B cell (primary cell): ENCODE results near the gene PGA5. TPM values are rescaled to one million over a fixed set of nuclear protein-coding genes. Genes with fewer than 3 reads are reported as not detected.

Source experiments
- ATAC-seq: fragments of 200-7000 bp; cut with Tn5 transposase; one replicate; pipeline ENCODE4 v1.10.0; 2021; ENCODE audit warnings: low read depth, mild to moderate bottlenecking, moderate number of reproducible peaks, moderate library complexity
- CTCF ChIA-PET: fragments of 350-600 bp; sonication (Branson Sonifier 250); formaldehyde crosslinking; loops from one replicate; lab custom pipeline; 2021; ENCODE audit warnings: antibody characterized with exemption, inconsistent platforms; lab: Charles Lee
- POLR2A ChIA-PET: fragments of 350-600 bp; sonication (Branson Sonifier 250); formaldehyde crosslinking; loops from one replicate; lab custom pipeline; 2021; ENCODE audit warnings: antibody characterized with exemption; lab: Charles Lee
- DNase-seq: peaks from one replicate; pipeline ENCODE4 v3.0.0; 2013
- H2AFZ ChIP-seq: 2 replicates; pipeline ENCODE4 v1.6.1; 2012; ENCODE audit warnings: mild to moderate bottlenecking, low read depth, low read length; ENCODE audit not compliant: insufficient read depth, poor library complexity, severe bottlenecking
- H3K27ac ChIP-seq, 2 donors: 1 replicate in 1 of 2; 2 replicates in 1 of 2; pipeline ENCODE4 v1.5.1; 2012 to 2013; ENCODE audit warnings: low read length in 2 of 2, mild to moderate bottlenecking in 2 of 2, moderate library complexity in 1 of 2
- H3K27me3 ChIP-seq, 4 experiments: fragments of 200-600 bp in 1 of 4; sonication (generic) in 1 of 4; replicated peaks in 1 of 4; 1 replicate in 2 of 4; 2 replicates in 2 of 4; pipeline versions ENCODE4 v1.6.1 to v1.7.0; 2013 to 2016; ENCODE audit warnings: low read length in 3 of 4, mild to moderate bottlenecking in 2 of 4, mixed read lengths in 1 of 4, moderate library complexity in 1 of 4; ENCODE audit not compliant: insufficient read depth in 4 of 4, control insufficient read depth in 3 of 4; ENCODE audit errors: control extremely low read depth in 1 of 4
- H3K36me3 ChIP-seq, 2 experiments: replicated peaks in 1 of 2; 1 replicate in 1 of 2; 2 replicates in 1 of 2; pipeline versions ENCODE4 v1.6.1 to v1.7.1; 2013; ENCODE audit warnings: low read length in 1 of 2; ENCODE audit not compliant: insufficient read depth in 2 of 2, control insufficient read depth in 1 of 2; ENCODE audit errors: control extremely low read depth in 1 of 2, extremely low read depth in 1 of 2
- H3K4me1 ChIP-seq, 2 donors: fragments of 200-600 bp in 1 of 2; sonication (generic) in 1 of 2; 1 replicate in 1 of 2; 2 replicates in 1 of 2; pipeline versions ENCODE4 v1.5.1 to v1.6.1; 2013 to 2017; ENCODE audit warnings: low read length in 2 of 2; ENCODE audit not compliant: control insufficient read depth in 2 of 2, insufficient read depth in 2 of 2
- H3K4me2 ChIP-seq: replicated peaks from 2 replicates; pipeline ENCODE3; 2012; ENCODE audit warnings: mild to moderate bottlenecking, low read depth, low read length; ENCODE audit not compliant: poor library complexity, severe bottlenecking
- H3K4me3 ChIP-seq, 5 experiments: fragments of 200-600 bp in 1 of 5; sonication (generic) in 1 of 5; 1 replicate in 3 of 5; 2 replicates in 2 of 5; pipeline versions ENCODE4 v1.5.1 to v1.7.0; 2011 to 2016; ENCODE audit warnings: low read length in 4 of 5, mild to moderate bottlenecking in 4 of 5, low read depth in 2 of 5, control low read depth in 1 of 5, moderate library complexity in 1 of 5; ENCODE audit not compliant: insufficient read depth in 1 of 5; ENCODE audit errors: control extremely low read depth in 1 of 5, extremely low read depth in 1 of 5
- H3K79me2 ChIP-seq: fragments of 200-600 bp; sonication (generic); one replicate; pipeline ENCODE4 v1.6.0; 2016; ENCODE audit warnings: low read length; ENCODE audit not compliant: control insufficient read depth, insufficient read depth
- H3K9ac ChIP-seq: fragments of 200-600 bp; sonication (generic); 2 replicates; pipeline ENCODE4 v1.6.1; 2017; ENCODE audit warnings: mild to moderate bottlenecking, low read length, moderate library complexity
- H3K9me3 ChIP-seq, 3 donors: one replicate each; pipeline versions ENCODE4 v1.6.1 to v1.7.1; 2013; ENCODE audit warnings: low read length in 2 of 3; ENCODE audit not compliant: control insufficient read depth in 2 of 3, insufficient read depth in 1 of 3; ENCODE audit errors: control extremely low read depth in 1 of 3
- H4K20me1 ChIP-seq: 2 replicates; pipeline ENCODE4 v1.6.0; 2012; ENCODE audit warnings: mild to moderate bottlenecking, low read length; ENCODE audit not compliant: insufficient read depth, control insufficient read depth, poor library complexity, severe bottlenecking
- H3K27ac Mint-ChIP-seq: one replicate; pipeline ENCODE4 v1.8.0; 2021; ENCODE audit warnings: mixed read lengths
- H3K27me3 Mint-ChIP-seq: one replicate; pipeline ENCODE4 v1.8.0; 2021; ENCODE audit warnings: mixed read lengths
- H3K4me1 Mint-ChIP-seq: one replicate; pipeline ENCODE4 v1.8.0; 2021; ENCODE audit warnings: mixed read lengths
- H3K4me3 Mint-ChIP-seq: one replicate; pipeline ENCODE4 v1.8.0; 2021; ENCODE audit warnings: mixed read lengths
- H3K9me3 Mint-ChIP-seq: one replicate; pipeline ENCODE4 v1.8.0; 2022; ENCODE audit warnings: mixed read lengths; ENCODE audit not compliant: insufficient read depth
- EZH2 ChIP-seq: IDR thresholded peaks from 2 replicates; pipeline ENCODE4 v1.6.1; 2012; ENCODE audit warnings: borderline replicate concordance, low read depth, mild to moderate bottlenecking, moderate library complexity, low read length; ENCODE audit not compliant: insufficient read depth, poor library complexity, severe bottlenecking
- WGBS: methylation state at CpG from one replicate; pipeline ENCODE4 v1.1.5; 2013; ENCODE audit warnings: missing lambda C conversion rate; ENCODE audit not compliant: insufficient coverage; 5-methylcytosine and 5-hydroxymethylcytosine counted together
- intact Hi-C: fragments of 100-400 bp; cut with micrococcal nuclease; formaldehyde crosslinking; loops from one replicate; pipeline ENCODE4 v1.10.0; 2022
- polyA plus RNA-seq: library from polyadenylated mRNA; depleted of rRNA; stranded (reverse); fragments of >200 nt; gene quantifications from 2 replicates; pipeline ENCODE4 v1.2.3, GENCODE V29; 2012
- total RNA-seq, 2 donors: library from RNA; stranded (reverse); fragments of 120-200 nt in 1 of 2; gene quantifications; 1 replicate in 1 of 2; 2 replicates in 1 of 2; pipeline versions ENCODE4 v1.2.3 to v1.2.4, GENCODE V29; 2013 to 2022
- TF ChIP-seq, protein P1 (sequence below): fragments of 200-600 bp; IDR thresholded peaks from one replicate; pipeline ENCODE4 v1.8.0; 2022; ENCODE audit warnings: antibody characterized with exemption, mild to moderate bottlenecking

PGA5 gene
- total and polyA plus RNA-seq, 2 donors (not counting 1 experiment from before 2014, with no cell fraction given): not detected

DNA sequence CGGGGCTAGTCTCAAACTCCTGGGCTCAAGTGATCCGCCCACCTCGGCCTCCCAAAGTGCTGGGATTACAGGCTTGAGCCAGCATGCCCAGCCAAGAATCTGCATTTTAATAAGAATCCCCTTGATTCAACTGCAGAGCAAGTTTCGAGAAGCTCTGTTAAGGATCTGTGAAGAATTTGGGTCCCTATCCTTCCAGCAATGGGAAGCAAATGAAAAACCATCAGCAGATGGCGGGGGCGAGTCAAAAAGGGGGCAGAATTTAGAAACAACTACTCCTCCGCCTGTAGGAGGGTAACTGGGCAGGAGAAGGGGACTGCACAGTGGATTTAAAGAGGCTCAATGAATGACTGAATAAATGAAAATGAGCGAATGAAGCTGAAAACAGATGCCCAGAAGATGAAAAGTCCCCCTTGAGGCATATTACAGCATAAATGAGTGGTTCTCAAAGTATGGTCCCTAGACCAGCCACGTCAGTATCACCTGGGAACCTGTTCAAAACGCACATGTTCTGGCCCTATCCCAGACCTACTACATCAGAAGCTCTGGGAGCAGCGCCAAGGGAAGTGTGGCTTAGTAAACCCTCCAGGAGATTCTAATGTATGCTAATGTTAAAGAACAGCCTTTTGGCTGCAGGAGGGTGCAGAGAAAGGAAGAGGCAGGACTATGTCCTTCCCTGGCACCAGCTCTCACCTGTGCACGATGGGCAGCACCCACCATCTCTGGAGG, 39.1 kb downstream of the PGA5 start:
- 91% methylated on average over 7 of the region's 12 CpGs for WGBS
- CTCF ChIA-PET: no interaction called here
- no peak overlapping the region for H3K4me3 Mint-ChIP-seq

More for the DNA sequence above, 39.1 kb downstream of the PGA5 start:
- no peaks in the 10 kb centered on the region for H4K20me1 ChIP-seq
- H3K4me2 ChIP-seq: no peak overlapping the region
- H3K27me3 ChIP-seq: no peaks in the 10 kb centered on the region
- intact Hi-C loops: no loop called here
- DNase-seq: no peak
- no peak for ATAC-seq
- H3K9me3 ChIP-seq: peaks cover 0 to 4% (median 0%) of the 10 kb centered on the region in 3 donors
- no peaks in the 10 kb centered on the region for H3K36me3 ChIP-seq
- H2AFZ ChIP-seq: no peak overlapping the region
- no peak overlapping the region for H3K27ac ChIP-seq
- H3K27ac Mint-ChIP-seq: no peak overlapping the region
- TF ChIP-seq, protein P1, sequence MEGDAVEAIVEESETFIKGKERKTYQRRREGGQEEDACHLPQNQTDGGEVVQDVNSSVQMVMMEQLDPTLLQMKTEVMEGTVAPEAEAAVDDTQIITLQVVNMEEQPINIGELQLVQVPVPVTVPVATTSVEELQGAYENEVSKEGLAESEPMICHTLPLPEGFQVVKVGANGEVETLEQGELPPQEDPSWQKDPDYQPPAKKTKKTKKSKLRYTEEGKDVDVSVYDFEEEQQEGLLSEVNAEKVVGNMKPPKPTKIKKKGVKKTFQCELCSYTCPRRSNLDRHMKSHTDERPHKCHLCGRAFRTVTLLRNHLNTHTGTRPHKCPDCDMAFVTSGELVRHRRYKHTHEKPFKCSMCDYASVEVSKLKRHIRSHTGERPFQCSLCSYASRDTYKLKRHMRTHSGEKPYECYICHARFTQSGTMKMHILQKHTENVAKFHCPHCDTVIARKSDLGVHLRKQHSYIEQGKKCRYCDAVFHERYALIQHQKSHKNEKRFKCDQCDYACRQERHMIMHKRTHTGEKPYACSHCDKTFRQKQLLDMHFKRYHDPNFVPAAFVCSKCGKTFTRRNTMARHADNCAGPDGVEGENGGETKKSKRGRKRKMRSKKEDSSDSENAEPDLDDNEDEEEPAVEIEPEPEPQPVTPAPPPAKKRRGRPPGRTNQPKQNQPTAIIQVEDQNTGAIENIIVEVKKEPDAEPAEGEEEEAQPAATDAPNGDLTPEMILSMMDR: no peak
- no peak for TF ChIP-seq EZH2
- no peaks in the 10 kb centered on the region for H3K79me2 ChIP-seq
- H3K27me3 Mint-ChIP-seq: no peaks in the 10 kb centered on the region
- POLR2A ChIA-PET: no interaction called here
- no peaks in the 10 kb centered on the region for H3K4me1 Mint-ChIP-seq
- H3K9me3 Mint-ChIP-seq: no peaks in the 10 kb centered on the region
- H3K9ac ChIP-seq: no peak overlapping the region
- no peak overlapping the region for H3K4me3 ChIP-seq
- no peaks in the 10 kb centered on the region for H3K4me1 ChIP-seq
